LoVo (cell line): ENCODE measurements around the gene SSTR3.
"Not testable (repeated sequence)": the region's sequence is repeated elsewhere in the genome, so short reads cannot be mapped to it uniquely, and the experiment has no call there.

Experiments used
- DNase-seq: peaks from one replicate; pipeline ENCODE4 v3.0.0-alpha.2; 2016; ENCODE audit warnings: low spot score

The SSTR3 gene

GRCh38 chr22:37212174-37212906 is at the start of gene SSTR3:
TSS of gene SSTR3 (minus strand) at chr22:37212477. CDS start at chr22:37207803, 4,674 bp downstream.
- DNase-seq, result no peak

GRCh38 chr22:37260901-37261336 is 48.6 kb upstream of the SSTR3 start:
- peak; percentile 55 for DNase-seq

GRCh38 chr22:37260155-37260795 is 48.0 kb upstream of the SSTR3 start:
- no peak for DNase-seq

GRCh38 chr22:37259540-37260029 is 47.3 kb upstream of the SSTR3 start:
- DNase-seq, result no peak

GRCh38 chr22:37258753-37259401 is 46.6 kb upstream of the SSTR3 start:
- DNase-seq, result no peak

GRCh38 chr22:37258005-37258752 is 45.9 kb upstream of the SSTR3 start:
- DNase-seq, result no peak

GRCh38 chr22:37256075-37256726 is 43.9 kb upstream of the SSTR3 start:
- DNase-seq, result no peak

- no peak for DNase-seq
These were observed 43.3 kb upstream of the SSTR3 start for GRCh38 chr22:37255558-37256006.

- DNase-seq, result no peak
These were observed 42.6 kb upstream of the SSTR3 start for GRCh38 chr22:37254867-37255233.

GRCh38 chr22:37254209-37254866 is 42.1 kb upstream of the SSTR3 start:
- peak; percentile 67 for DNase-seq

- DNase-seq, result no peak
These were observed 40.9 kb upstream of the SSTR3 start for GRCh38 chr22:37253126-37253660.

GRCh38 chr22:37251836-37252235 is 39.6 kb upstream of the SSTR3 start:
- not testable (repeated sequence) for DNase-seq

GRCh38 chr22:37249986-37250385 is 37.7 kb upstream of the SSTR3 start:
- no peak for DNase-seq

GRCh38 chr22:37248251-37248650 is 36.0 kb upstream of the SSTR3 start:
- no peak for DNase-seq

- DNase-seq, result no peak
These were observed 33.5 kb upstream of the SSTR3 start for GRCh38 chr22:37245740-37246139.

GRCh38 chr22:37244922-37245722 is 32.8 kb upstream of the SSTR3 start:
- DNase-seq, result no peak

- no peak for DNase-seq
These were observed 32.0 kb upstream of the SSTR3 start, which contains the start of gene RAC2 for GRCh38 chr22:37244114-37244921. TSS of gene RAC2 (minus strand) at chr22:37244269. CDS start at chr22:37244148, 121 bp downstream.

GRCh38 chr22:37243402-37244113 is 31.3 kb upstream of the SSTR3 start:
- DNase-seq, result no peak
